SH-SY5Y (cell line): ENCODE measurements around the gene GALNS.

Experiments
- GATA2 ChIP-seq: IDR thresholded peaks from 2 replicates; pipeline ENCODE4 v1.6.1; 2011; ENCODE audit warnings: mild to moderate bottlenecking, low read depth, low read length
- GATA3 ChIP-seq: IDR thresholded peaks from 2 replicates; pipeline ENCODE4 v1.6.1; 2011; ENCODE audit warnings: low read depth, mild to moderate bottlenecking, low read length, moderate library complexity

GALNS gene

DNA sequence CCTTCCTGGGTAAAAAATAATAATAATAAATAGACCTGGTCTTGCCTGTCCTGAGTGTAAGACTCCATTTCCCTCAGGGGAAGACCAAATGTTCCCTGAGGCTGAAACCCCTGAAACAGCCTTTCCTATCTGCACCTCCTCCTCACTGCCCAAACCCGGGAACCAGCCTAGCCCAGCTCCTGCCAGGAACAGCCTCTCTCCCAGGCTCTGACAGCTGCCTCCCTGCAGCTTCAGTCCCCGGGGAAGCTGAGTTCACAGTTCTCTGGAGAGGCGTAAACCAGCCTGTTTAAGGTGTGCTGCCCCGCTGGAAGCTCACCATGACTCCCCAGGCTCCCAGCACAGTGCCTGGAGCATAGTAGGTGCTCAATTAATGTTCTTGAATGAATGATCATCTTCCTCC lies 60.5 kb downstream of the GALNS start:
- TF ChIP-seq GATA3 (no peak), GATA2 (no peak)

DNA sequence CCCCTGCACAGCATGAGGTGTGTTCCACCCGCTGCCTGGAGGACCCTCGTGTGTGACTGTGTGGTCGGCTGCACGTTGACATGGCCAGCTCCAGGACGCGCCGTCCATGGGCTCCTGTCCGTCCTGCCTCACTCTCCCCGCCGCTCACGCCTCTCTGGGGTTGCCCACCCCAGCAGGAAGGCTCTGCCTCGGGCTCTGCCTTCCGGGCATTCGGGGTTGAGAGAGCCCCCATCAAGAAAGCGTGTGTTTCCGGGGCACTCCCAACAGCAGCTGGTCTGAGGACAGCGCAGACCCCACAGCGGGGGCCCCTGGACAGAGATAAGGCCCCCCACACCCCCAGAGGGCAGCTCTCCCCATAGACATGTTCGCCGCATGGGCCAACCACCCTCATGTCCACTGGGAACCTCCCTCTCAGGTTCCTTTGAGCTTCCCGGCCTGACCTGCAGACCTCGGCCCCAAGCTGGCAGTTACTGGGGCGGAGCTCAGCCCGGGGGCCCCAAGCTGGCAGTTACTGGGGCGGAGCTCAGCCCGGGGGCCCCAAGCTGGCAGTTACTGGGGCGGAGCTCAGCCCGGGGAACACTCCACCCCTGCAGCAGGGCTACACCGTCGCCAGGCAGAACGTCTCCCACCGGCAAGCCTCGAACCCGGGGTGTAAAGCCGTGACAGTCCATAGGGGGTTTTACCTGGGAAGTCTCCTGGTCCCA lies 63.3 kb downstream of the GALNS start:
- TF ChIP-seq GATA3 (no peak), GATA2 (no peak)

GRCh38 chr16:88792668-88793250 lies 64.0 kb downstream of the GALNS start:
- TF ChIP-seq GATA3: no peak
- TF ChIP-seq GATA2: no peak

DNA sequence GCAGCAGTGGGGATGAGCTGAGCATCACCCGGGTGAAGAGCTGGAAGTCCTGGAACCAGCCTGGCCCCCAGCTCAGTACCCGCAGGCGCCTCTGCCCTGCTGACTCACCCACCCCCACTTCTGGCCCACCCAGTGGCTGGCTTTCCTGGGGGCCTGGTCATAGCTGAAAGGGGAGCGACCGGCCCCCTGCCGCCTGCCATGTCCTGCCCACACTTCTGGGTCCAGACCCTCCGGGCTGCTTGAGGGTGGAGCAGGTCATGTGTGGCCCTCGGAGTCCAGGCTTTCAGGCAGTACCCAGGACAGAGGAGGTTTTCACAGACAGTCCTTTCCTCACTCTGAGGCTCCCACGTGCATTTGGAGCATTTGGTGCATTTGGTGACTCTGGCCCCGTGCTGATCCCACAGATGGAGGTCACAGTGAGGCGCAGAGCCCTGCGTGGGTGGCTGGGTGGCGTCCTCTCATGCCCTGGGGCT lies 64.6 kb downstream of the GALNS start:
- TF ChIP-seq GATA2 (no peak), GATA3 (no peak)

GRCh38 chr16:88790312-88791211 lies 66.2 kb downstream of the GALNS start:
- no peak for TF ChIP-seq GATA2
- TF ChIP-seq GATA3: no peak

GRCh38 chr16:88789594-88789993 lies 67.2 kb downstream of the GALNS start:
- TF ChIP-seq GATA3 (no peak), GATA2 (no peak)

DNA sequence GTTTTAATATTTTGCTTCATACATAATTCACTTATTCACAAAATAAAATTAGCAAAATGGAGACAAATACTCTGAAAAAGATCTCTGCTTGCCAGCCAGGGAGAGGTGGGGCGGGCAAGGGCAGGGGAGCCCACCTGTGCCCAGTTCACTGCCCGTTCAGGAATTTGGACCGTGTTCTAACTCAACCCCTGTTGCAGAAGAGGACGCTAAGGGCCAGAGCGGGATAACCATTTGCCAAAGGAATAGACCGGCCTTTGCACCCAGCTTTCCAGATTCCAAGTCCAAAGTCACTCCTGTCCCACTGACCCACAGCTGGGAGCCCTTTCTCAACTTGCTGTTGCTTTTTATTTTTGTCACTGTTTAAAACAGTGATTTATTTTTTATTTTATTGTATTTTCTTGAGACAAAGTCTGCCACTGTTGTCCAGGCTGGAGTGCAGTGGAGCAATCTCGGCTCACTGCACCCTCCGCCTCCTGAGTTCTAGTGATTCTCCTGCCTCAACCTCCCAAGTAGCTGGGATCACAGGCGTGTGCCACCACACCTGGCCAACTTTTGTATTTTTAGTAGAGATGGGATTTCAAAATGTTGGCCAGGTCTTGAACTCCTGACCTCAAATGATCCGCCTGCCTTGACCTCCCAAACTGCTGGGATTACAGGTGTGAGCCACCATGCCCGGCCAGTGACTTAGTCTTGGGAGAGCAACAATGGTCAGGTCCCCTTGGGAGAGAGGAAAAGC lies 69.0 kb downstream of the GALNS start:
- TF ChIP-seq GATA2 (no peak), GATA3 (no peak)

DNA sequence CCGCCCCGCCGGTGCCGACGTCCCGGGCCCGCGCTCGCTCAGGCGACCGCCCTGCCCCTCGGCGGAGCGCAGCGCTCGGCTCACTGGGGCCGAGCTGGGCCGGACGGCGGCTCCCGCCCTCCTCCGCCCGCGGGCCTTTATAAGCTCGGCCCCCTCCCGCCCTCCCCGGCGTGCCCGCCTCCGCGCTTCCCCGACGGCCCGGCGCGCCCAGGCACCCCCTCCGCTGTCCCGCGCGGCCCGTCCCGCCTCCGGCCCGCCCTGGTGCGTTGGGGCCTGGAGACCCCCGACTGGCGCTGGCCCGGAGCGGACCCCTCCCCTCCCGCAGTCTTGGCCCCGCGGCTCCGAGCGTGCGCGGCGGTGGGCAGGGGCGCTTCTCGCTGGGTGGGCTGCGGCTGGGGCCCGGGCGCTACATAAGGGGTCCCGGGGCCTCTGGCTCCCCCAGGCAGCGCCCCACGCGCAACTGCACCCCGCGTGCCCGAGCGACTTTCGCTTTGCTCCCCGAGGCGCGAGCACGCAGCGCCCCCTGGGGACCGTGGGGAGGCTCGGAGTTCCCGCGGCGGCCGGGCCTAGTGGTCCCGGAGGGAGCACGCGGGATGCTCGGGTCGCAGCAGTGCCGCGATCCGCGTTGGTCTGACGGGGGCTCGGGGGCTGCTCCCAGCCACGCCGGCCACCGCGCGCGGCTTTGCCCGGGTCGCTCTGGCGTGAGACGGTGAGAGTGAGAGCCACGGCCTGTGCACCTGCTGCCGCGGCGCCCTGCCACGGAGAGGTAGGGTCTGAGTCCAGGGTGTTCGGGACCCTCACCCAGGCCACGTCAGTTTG lies 71.4 kb downstream of the GALNS start, which contains the start of gene PIEZO1:
TSS of gene PIEZO1 (minus strand) at position 115 of the 819 bp plus-strand sequence. CDS start 256 bp downstream, outside the sequence.
- no peak for TF ChIP-seq GATA3
- TF ChIP-seq GATA2: no peak

GRCh38 chr16:88784856-88785105 lies 72.0 kb downstream of the GALNS start:
- TF ChIP-seq GATA3 (no peak), GATA2 (no peak)

DNA sequence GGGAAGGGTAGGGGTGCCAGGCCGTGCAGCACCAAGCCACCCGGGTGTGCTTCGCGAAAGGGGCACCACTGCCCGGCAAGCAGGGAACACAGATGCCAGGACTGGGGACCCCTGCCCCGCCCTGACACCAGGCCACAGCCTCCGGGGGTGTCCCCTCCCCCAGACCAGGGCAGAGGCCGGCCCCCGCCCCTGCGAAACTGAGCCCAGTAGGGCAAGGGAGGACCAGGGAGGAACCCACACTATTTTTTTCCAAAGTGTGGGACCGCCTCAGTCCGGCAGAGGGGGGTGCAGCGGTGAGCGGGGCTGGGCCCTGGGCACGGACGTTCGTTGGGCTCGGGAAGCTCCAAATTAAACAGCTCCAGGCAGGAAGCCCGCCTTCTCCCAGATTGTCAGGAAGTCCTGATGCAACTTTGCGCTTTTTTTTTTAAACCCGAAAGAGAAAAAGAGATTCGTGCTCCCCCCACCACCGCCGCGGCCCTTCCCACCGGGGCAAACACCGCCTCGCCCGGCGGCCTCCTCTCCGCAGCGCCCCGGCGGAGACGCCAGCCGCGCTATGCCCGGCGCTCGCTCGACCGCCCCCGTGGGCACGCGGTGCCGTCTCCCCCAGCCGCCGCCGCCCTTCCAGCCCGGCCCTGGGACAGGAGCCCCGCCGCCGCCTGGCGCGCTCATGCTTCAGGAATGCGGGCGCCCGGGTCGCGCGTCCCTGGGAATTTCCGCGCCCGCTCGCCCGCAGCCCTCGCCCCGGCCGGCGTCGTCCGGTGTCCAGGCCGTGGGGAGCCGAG lies 72.5 kb downstream of the GALNS start:
- TF ChIP-seq GATA3 (no peak), GATA2 (no peak)

- TF ChIP-seq GATA2: no peak
- no peak for TF ChIP-seq GATA3
Measured at GRCh38 chr16:88783391-88784073, 73.2 kb downstream of the GALNS start.
